GM12891 (cell line): Measurements from ENCODE around the gene TLK2.
"Not testable (repeated sequence)": the region's sequence is repeated elsewhere in the genome, so short reads cannot be mapped to it uniquely, and the experiment has no call there.

Experiments used
- DNase-seq: peaks from one replicate; pipeline ENCODE4 v3.0.0; 2011; ENCODE audit warnings: low spot score; ENCODE audit not compliant: insufficient read length
- FAIRE-seq: peaks from 2 replicates; lab custom pipeline; 2011; peaks lifted over from hg19 to GRCh38; lab: Jason Lieb, UNC
- PAX5 ChIP-seq: IDR thresholded peaks from 2 replicates; pipeline ENCODE4 v1.6.1; 2011; ENCODE audit warnings: low read length, moderate library complexity, mild to moderate bottlenecking; ENCODE audit not compliant: insufficient read depth, severe bottlenecking
- POLR2A ChIP-seq: IDR thresholded peaks from 2 replicates; pipeline ENCODE4 v1.6.1; 2011; ENCODE audit warnings: low read depth, low read length, control low read depth
- POLR2AphosphoS5 ChIP-seq: IDR thresholded peaks from 2 replicates; pipeline ENCODE4 v1.6.1; 2011; ENCODE audit warnings: low read depth, low read length, control low read depth
- POU2F2 ChIP-seq: IDR thresholded peaks from 2 replicates; pipeline ENCODE4 v1.6.1; 2011; ENCODE audit warnings: low read depth, mild to moderate bottlenecking, control low read depth, low read length, moderate library complexity
- SPI1 ChIP-seq: IDR thresholded peaks from 2 replicates; pipeline ENCODE4 v1.6.1; 2011; ENCODE audit warnings: low read depth, low read length, control low read depth
- TAF1 ChIP-seq: IDR thresholded peaks from 2 replicates; pipeline ENCODE4 v1.6.1; 2011; ENCODE audit warnings: low read depth, low read length, control low read depth

Gene TLK2

GRCh38 chr17:62572888-62573401 lies 94.3 kb downstream of the TLK2 start:
- FAIRE-seq (no peak), DNase-seq (no peak)
- TF ChIP-seq POLR2AphosphoS5 = no peak
- TF ChIP-seq POLR2A = no peak
- TF ChIP-seq POU2F2 = no peak
- TF ChIP-seq SPI1 = no peak
- TF ChIP-seq TAF1 = no peak
- no peak for TF ChIP-seq PAX5

DNA sequence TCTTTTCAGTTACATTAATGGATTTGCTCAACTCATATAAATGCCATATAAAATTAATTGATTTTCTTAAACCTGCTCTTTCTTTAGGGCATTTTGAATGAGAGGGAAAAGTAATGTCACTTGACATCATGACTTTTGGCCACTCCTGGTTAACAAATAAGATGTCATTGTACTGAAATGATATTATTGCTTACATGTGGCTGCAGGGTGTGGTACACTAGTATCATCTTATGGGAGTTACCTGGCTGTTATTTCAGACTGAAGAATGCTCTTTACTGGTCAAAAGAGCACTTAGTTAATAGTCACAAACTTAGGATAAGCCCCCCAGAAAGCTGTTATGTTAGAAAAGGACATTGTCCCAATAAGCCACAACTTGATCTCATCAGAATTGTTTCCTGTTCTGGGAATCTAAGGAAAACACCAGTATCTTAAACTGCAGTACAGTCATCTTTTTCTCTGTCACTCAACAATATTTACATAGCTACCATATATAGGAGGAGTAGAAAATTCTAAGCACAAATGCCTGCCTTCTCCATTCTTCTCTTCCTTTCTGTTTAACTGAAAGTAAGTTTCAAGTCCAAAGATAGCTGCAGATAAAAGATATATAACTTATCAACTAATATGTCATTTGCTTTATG lies 95.0 kb downstream of the TLK2 start:
- DNase-seq (no peak), FAIRE-seq (no peak)
- no peak for TF ChIP-seq POLR2AphosphoS5
- no peak for TF ChIP-seq POU2F2
- TF ChIP-seq POLR2A = no peak
- no peak for TF ChIP-seq PAX5
- TF ChIP-seq SPI1 = no peak
- no peak for TF ChIP-seq TAF1

GRCh38 chr17:62576382-62576781 lies 97.8 kb downstream of the TLK2 start:
- FAIRE-seq (no peak), DNase-seq (no peak)
- TF ChIP-seq POU2F2 (no peak), TAF1 (no peak), PAX5 (no peak), POLR2A (no peak), SPI1 (no peak), POLR2AphosphoS5 (no peak)

GRCh38 chr17:62578757-62579487 lies 100.3 kb downstream of the TLK2 start:
- DNase-seq = no peak
- no peak for TF ChIP-seq TAF1
- no peak for FAIRE-seq

- DNase-seq (no peak), FAIRE-seq (no peak)
- TF ChIP-seq POU2F2 (no peak), TAF1 (no peak), SPI1 (no peak), POLR2A (no peak), POLR2AphosphoS5 (no peak), PAX5 (no peak)
Measured at GRCh38 chr17:62580947-62581346, 102.3 kb downstream of the TLK2 start.

GRCh38 chr17:62581764-62582163 lies 103.1 kb downstream of the TLK2 start:
- no peak for TF ChIP-seq POLR2AphosphoS5
- no peak for TF ChIP-seq PAX5
- no peak for TF ChIP-seq POU2F2
- no peak for TF ChIP-seq TAF1
- no peak for TF ChIP-seq SPI1
- no peak for TF ChIP-seq POLR2A
- no peak for FAIRE-seq
- no peak for DNase-seq

GRCh38 chr17:62587554-62587953 lies 108.9 kb downstream of the TLK2 start:
- FAIRE-seq = no peak
- TF ChIP-seq POLR2AphosphoS5 (no peak), POLR2A (no peak), POU2F2 (no peak), SPI1 (no peak), PAX5 (no peak), TAF1 (no peak)
- DNase-seq = no peak

DNA sequence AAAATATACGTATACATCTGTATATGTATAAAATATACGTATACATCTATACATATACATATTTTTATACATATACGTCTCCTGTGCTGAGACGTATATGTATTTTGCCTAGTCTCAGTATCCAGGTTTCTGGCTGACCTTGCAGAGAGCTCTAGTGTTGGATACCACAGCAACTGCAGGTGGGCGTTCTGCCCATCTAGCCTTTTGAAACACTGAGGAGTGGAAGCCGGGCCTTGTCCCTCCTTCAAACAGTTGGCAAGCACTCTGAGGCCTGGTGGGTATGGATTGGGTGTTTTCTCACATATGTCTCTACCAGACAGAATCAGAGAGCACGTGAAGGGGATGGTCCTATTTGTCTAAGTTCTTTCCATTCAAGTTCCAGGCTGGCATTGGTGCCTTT lies 109.5 kb downstream of the TLK2 start:
- no peak for FAIRE-seq

DNA sequence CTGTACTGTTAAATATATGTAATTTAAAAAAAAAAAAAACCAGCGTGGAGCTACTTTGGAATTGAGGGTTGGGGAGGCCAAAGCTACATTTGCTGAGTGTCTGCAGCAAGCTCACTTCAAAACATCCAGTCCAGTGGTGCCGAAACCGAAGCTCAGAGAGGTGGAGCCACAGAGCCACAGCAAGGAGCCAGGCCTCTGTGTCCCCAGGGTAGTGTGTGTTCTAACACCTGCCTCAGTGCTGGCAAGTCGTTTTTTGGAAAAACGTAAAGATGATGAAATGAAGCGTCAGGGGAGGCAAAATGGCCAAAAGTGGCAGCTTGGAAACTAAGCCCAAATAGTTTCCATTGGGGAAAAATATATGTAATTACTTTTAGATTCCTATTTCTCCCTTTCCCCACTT lies 112.7 kb downstream of the TLK2 start:
- DNase-seq = no peak
- FAIRE-seq = no peak
- TF ChIP-seq POLR2A (no peak), POLR2AphosphoS5 (no peak), SPI1 (no peak), POU2F2 (no peak), TAF1 (no peak), PAX5 (no peak)

More for the DNA sequence above, 109.5 kb downstream of the TLK2 start:
- TF ChIP-seq POLR2AphosphoS5 (no peak), TAF1 (no peak), POLR2A (no peak), POU2F2 (no peak)
- DNase-seq = no peak

- not testable (repeated sequence) for DNase-seq
Measured at GRCh38 chr17:62591822-62592221, 113.2 kb downstream of the TLK2 start.

More at GRCh38 chr17:62591822-62592221, 113.2 kb downstream of the TLK2 start:
- not testable (repeated sequence) for FAIRE-seq
